Neural progenitor cell (in vitro differentiated cells): ENCODE data around the gene GPHB5.

Source experiments
- CTCF ChIP-seq: fragments of 200-600 bp; sonication (generic); IDR thresholded peaks from 2 replicates; pipeline ENCODE4 v1.5.1; 2017; ENCODE audit warnings: antibody characterized with exemption, mild to moderate bottlenecking
- EZH2 ChIP-seq: fragments of 200-600 bp; sonication (generic); IDR thresholded peaks from 2 replicates; pipeline ENCODE4 v1.6.1; 2017; ENCODE audit warnings: antibody characterized with exemption, mild to moderate bottlenecking, moderate library complexity

- TF ChIP-seq EZH2 (no peak), CTCF (no peak)
Measured at GRCh38 chr14:63286071-63286470, 32.7 kb downstream of the GPHB5 start.
